Panc1 (cell line): ENCODE results near the gene USP31. TPM values are rescaled to one million over a fixed set of nuclear protein-coding genes. Genes with fewer than 3 reads are reported as not detected.

Source experiments
- ATAC-seq: fragments of 200-7000 bp; cut with Tn5 transposase; 2 replicates; pipeline ENCODE4 v1.9.1; 2020; ENCODE audit warnings: mild to moderate bottlenecking, moderate library complexity
- BruUV-seq: library from RNA; stranded (reverse); fragments of 400-500 nt; replicated peaks from 2 replicates; lab custom pipeline; 2021; lab: Mats Ljungman, UMichigan
- CTCF ChIA-PET: fragments of 300-600 bp; sonication (Branson Sonifier 250); formaldehyde crosslinking; loops from one replicate; lab custom pipeline; 2022; ENCODE audit warnings: antibody characterized with exemption; lab: Charles Lee
- POLR2A ChIA-PET: fragments of 300-600 bp; sonication (Branson Sonifier 250); formaldehyde crosslinking; loops from one replicate; lab custom pipeline; 2022; ENCODE audit warnings: antibody characterized with exemption; lab: Charles Lee
- DNase-seq: peaks from one replicate; pipeline ENCODE4 v3.0.0-alpha.2; 2010; ENCODE audit warnings: low read depth, low spot score
- H3K27ac ChIP-seq: 2 replicates; pipeline ENCODE4 v1.5.1; 2011; ENCODE audit warnings: mild to moderate bottlenecking, low read length, inconsistent platforms
- H3K27me3 ChIP-seq: fragments of 200-500 bp; sonication (Bioruptor generic); 2 replicates; pipeline ENCODE4 v1.6.0; 2014; ENCODE audit warnings: low read length, inconsistent platforms; ENCODE audit not compliant: control insufficient read depth, insufficient read depth
- H3K36me3 ChIP-seq: fragments of 200-500 bp; sonication (Bioruptor generic); 2 replicates; pipeline ENCODE4 v1.5.1; 2014; ENCODE audit warnings: inconsistent platforms, mild to moderate bottlenecking, low read length, moderate library complexity; ENCODE audit not compliant: control insufficient read depth, insufficient read depth
- H3K4me1 ChIP-seq: 2 replicates; pipeline ENCODE4 v1.5.1; 2011; ENCODE audit warnings: inconsistent platforms, mild to moderate bottlenecking, low read length, moderate library complexity; ENCODE audit not compliant: control insufficient read depth, insufficient read depth
- H3K4me3 ChIP-seq, 2 experiments: 2 replicates each; pipeline ENCODE4 v1.5.1; 2011 to 2012; ENCODE audit warnings: low read depth in 2 of 2, low read length in 2 of 2, mild to moderate bottlenecking in 2 of 2, inconsistent platforms in 1 of 2, moderate library complexity in 1 of 2
- H3K9me3 ChIP-seq: fragments of 200-500 bp; sonication (Bioruptor generic); 2 replicates; pipeline ENCODE4 v1.5.1; 2014; ENCODE audit warnings: low read depth, mild to moderate bottlenecking, inconsistent platforms, low read length, moderate library complexity; ENCODE audit not compliant: control insufficient read depth, insufficient read depth
- CTCF ChIP-seq: fragments of 450-650 bp; IDR thresholded peaks from 2 replicates; pipeline ENCODE4 v1.5.1; 2017; ENCODE audit warnings: mild to moderate bottlenecking
- POLR2AphosphoS5 ChIP-seq: IDR thresholded peaks from 2 replicates; pipeline ENCODE4 v1.6.1; 2012; ENCODE audit warnings: mild to moderate bottlenecking, low read depth, low read length, moderate library complexity
- REST ChIP-seq, 2 experiments: IDR thresholded peaks; 2 replicates each; pipeline ENCODE4 v1.6.1; 2011 to 2012; ENCODE audit warnings: low read depth in 2 of 2, control low read depth in 1 of 2, low read length in 1 of 2, mild to moderate bottlenecking in 1 of 2, moderate library complexity in 1 of 2; ENCODE audit not compliant: insufficient read depth in 1 of 2
- SIN3A ChIP-seq: IDR thresholded peaks from 2 replicates; pipeline ENCODE4 v1.6.1; 2012; ENCODE audit warnings: low read depth, mild to moderate bottlenecking, low read length, moderate library complexity, borderline replicate concordance; ENCODE audit not compliant: insufficient read depth
- TCF7L2 ChIP-seq: IDR thresholded peaks from 2 replicates; pipeline ENCODE4 v1.6.1; 2011; ENCODE audit warnings: mild to moderate bottlenecking, low read depth, low read length, inconsistent platforms
- in situ Hi-C: cut with HindIII; loops from 2 replicates; pipeline ENCODE4 v1.10.0; 2016; ENCODE audit warnings: low sequenced_read_pairs, low pct_unique_long_range_greater_than_20kb
- intact Hi-C: fragments of 100-400 bp; cut with micrococcal nuclease; formaldehyde crosslinking; loops from one replicate; pipeline ENCODE4 v1.10.0; 2022; ENCODE audit not compliant: unreplicated experiment
- total RNA-seq: library from RNA; stranded (reverse); gene quantifications from one replicate; pipeline ENCODE4 v1.2.1, GENCODE V29; 2021; ENCODE audit not compliant: unreplicated experiment

USP31 gene
- total RNA-seq, 1 experiment from 2014 or later, result 27.2 TPM

- H3K27ac ChIP-seq, result no peak overlapping the region
- no peaks in the 10 kb centered on the region for H3K4me1 ChIP-seq
- no peaks in the 10 kb centered on the region for H3K9me3 ChIP-seq
- no peak for ATAC-seq
- in situ Hi-C loops, result no loop called here
- peaks cover 5% of the 10 kb centered on the region; the same call in 1 of the 2 replicates for H3K27me3 ChIP-seq
- no TSS peak for BruUV-seq
- TF ChIP-seq REST (IDR thresholded peaks at IDR 0.05; ENCODE audit: insufficient read depth in 1 of 2, low read depth in 2 of 2, low read length in 1 of 2) (peak; percentile 90 to 93), CTCF (no peak)
- ChIA-PET CTCF (no interaction called here), POLR2A (no interaction called here)
- H3K4me3 ChIP-seq, result no peak overlapping the region
- intact Hi-C loops, result no loop called here
- no peak for DNase-seq
- no peaks in the 10 kb centered on the region for H3K36me3 ChIP-seq
Measured at GRCh38 chr16:23174622-23175021, 25.4 kb upstream of the USP31 start.

- DNase-seq (no peak), ATAC-seq (no peak)
- ChIA-PET POLR2A (interaction anchor here (0.5 kb wide), 1 partner anchor 217 kb away, joined by 8 read pairs; no protein-coding TSS in a partner anchor), CTCF (no interaction called here)
- Histone ChIP-seq H3K9me3 (no peaks in the 10 kb centered on the region), H3K27me3 (peaks cover 5% of the 10 kb centered on the region; the same call in 1 of the 2 replicates), H3K27ac (no peak overlapping the region), H3K36me3 (no peaks in the 10 kb centered on the region), H3K4me1 (no peaks in the 10 kb centered on the region), H3K4me3 (no peak overlapping the region)
- BruUV-seq, result no TSS peak
- intact Hi-C loops (no loop called here), in situ Hi-C loops (no loop called here)
- TF ChIP-seq SIN3A (no peak), POLR2AphosphoS5 (no peak), CTCF (no peak), TCF7L2 (no peak), REST (IDR thresholded peaks at IDR 0.05; ENCODE audit: insufficient read depth in 1 of 2, low read depth in 2 of 2, low read length in 1 of 2) (no peak)
Measured at GRCh38 chr16:23172994-23173393, 23.7 kb upstream of the USP31 start.
